ENCODE measurements around the gene TOR2A.
"Not testable (repeated sequence)": the region's sequence is repeated elsewhere in the genome, so short reads cannot be mapped to it uniquely, and the experiment has no call there.

TOR2A gene

GRCh38 chr9:127734747-127735529 lies at the start of gene TOR2A:
Gene TOR2A (minus strand): TSS chr9:127735294. CDS start chr9:127735270, 24 bp downstream.
- peak; percentile 98 to 99 for DNase-seq

- peak; percentile 49 to 52 for DNase-seq
Measured at GRCh38 chr9:127783111-127784008, 48.3 kb upstream of the TOR2A start.

GRCh38 chr9:127781806-127782205 lies 46.7 kb upstream of the TOR2A start:
- no peak for DNase-seq

- DNase-seq: not testable (repeated sequence)
Measured at GRCh38 chr9:127780909-127781308, 45.8 kb upstream of the TOR2A start.

GRCh38 chr9:127780126-127780885 lies 45.2 kb upstream of the TOR2A start:
- DNase-seq: no peak

- peak; percentile 46 to 49 for DNase-seq
Measured at GRCh38 chr9:127779136-127779981, 44.3 kb upstream of the TOR2A start.

- no peak for DNase-seq
Measured at GRCh38 chr9:127778280-127779135, 43.4 kb upstream of the TOR2A start, which contains the start of gene SH2D3C. Gene SH2D3C (minus strand): TSS chr9:127778666. CDS start chr9:127778627, 39 bp downstream.

- no peak for DNase-seq
Measured at GRCh38 chr9:127777368-127777980, 42.4 kb upstream of the TOR2A start.

- DNase-seq: no peak
Measured at GRCh38 chr9:127776924-127777289, 41.8 kb upstream of the TOR2A start.

- peak; percentile 55 to 61 for DNase-seq
Measured at GRCh38 chr9:127776195-127776923, 41.3 kb upstream of the TOR2A start.

GRCh38 chr9:127773981-127774380 lies 38.9 kb upstream of the TOR2A start:
- no peak for DNase-seq

- no peak for DNase-seq
Measured at GRCh38 chr9:127773272-127773671, 38.2 kb upstream of the TOR2A start.

- DNase-seq: no peak
Measured at GRCh38 chr9:127772603-127773002, 37.5 kb upstream of the TOR2A start.

- DNase-seq: no peak
Measured at GRCh38 chr9:127771570-127772189, 36.6 kb upstream of the TOR2A start.

GRCh38 chr9:127770905-127771569 lies 35.9 kb upstream of the TOR2A start:
- DNase-seq: peak; percentile 93 to 97

GRCh38 chr9:127770583-127770904 lies 35.5 kb upstream of the TOR2A start:
- no peak for DNase-seq

GRCh38 chr9:127769929-127770582 lies 35.0 kb upstream of the TOR2A start:
- DNase-seq: no peak

- no peak for DNase-seq
Measured at GRCh38 chr9:127769101-127769500, 34.0 kb upstream of the TOR2A start.
